Activated CD4-positive, alpha-beta T cell treated with anti-CD3 and anti-CD28 coated beads, Interleukin-2, amount 50 U/mL, for 4 hours (primary cell): ENCODE results near the gene SERPING1.

Source experiments
- DNase-seq, 2 experiments: peaks; one replicate each; pipeline ENCODE4 v3.0.0-alpha.2; 2020

The SERPING1 gene

GRCh38 chr11:57597916-57598830 lies 688 bp downstream of the SERPING1 start:
- no peak for DNase-seq

- DNase-seq, result no peak
Measured at GRCh38 chr11:57598831-57599155, 1.3 kb downstream of the SERPING1 start.

- no peak for DNase-seq
Measured at GRCh38 chr11:57599381-57599780, 1.9 kb downstream of the SERPING1 start.

GRCh38 chr11:57601297-57601696 lies 3.8 kb downstream of the SERPING1 start:
- no peak for DNase-seq

DNA sequence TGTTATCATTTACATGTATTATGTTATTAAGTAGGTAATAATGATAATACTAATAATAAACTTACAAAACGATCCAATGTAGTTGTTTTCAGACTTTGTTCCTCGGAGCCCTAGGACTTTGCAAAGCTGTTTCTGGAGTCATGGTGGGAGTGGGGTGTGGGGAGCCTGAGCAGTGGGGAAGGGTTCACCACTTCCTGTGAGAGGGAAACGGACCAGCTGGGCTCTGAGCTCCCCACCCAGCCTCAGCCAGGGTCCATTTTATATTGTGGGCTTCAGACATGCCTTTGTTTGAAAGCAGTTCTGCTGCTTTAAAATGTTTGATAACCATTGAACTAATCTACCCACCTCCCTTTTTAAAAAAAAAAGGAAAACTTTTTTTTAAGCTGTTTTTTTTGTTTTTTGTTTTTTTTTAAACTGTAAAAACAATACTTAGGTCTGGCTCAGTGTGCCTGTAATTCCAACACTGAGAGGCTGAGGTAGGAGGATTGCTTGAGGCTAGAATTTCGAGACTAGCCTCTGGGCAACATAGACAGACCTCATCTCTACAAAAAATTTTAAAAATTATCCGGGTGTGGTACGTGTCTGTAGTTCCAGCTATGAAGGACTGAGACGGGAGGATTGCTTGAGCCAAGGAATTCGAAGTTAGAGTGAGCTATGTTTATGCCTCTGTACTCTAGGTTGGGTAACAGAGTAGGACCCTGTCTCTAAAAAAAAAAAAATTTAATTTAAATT lies 7.0 kb downstream of the SERPING1 start:
- DNase-seq, result no peak

DNA sequence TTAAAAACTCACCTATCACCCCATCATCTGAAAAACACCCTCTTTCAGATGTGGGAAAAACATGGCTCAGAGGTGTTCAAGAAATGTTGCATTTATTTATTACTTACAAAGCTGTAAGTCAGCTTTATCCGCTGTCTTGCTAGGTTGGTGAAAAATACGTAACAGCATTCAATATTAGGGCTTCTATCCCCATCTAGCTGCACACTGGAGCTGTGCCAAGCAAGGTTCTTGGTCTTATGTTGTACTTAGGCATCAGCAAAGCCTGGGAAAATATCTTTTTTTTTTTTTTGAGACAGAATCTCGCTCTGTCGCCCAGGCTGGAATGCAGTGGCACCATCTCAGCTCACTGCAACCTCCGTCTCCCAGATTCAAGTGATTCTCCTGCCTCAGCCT lies 7.5 kb downstream of the SERPING1 start:
- DNase-seq, result no peak

- DNase-seq, result no peak
Measured at GRCh38 chr11:57610170-57610569, 12.7 kb downstream of the SERPING1 start.

DNA sequence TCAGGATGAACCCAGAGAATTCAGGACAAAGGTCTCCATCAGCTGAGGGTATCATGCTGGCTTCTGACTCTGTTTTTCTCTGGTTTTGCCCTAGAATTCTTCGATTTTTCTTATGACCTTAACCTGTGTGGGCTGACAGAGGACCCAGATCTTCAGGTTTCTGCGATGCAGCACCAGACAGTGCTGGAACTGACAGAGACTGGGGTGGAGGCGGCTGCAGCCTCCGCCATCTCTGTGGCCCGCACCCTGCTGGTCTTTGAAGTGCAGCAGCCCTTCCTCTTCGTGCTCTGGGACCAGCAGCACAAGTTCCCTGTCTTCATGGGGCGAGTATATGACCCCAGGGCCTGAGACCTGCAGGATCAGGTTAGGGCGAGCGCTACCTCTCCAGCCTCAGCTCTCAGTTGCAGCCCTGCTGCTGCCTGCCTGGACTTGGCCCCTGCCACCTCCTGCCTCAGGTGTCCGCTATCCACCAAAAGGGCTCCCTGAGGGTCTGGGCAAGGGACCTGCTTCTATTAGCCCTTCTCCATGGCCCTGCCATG lies 16.8 kb downstream of the SERPING1 start:
- no peak for DNase-seq

DNA sequence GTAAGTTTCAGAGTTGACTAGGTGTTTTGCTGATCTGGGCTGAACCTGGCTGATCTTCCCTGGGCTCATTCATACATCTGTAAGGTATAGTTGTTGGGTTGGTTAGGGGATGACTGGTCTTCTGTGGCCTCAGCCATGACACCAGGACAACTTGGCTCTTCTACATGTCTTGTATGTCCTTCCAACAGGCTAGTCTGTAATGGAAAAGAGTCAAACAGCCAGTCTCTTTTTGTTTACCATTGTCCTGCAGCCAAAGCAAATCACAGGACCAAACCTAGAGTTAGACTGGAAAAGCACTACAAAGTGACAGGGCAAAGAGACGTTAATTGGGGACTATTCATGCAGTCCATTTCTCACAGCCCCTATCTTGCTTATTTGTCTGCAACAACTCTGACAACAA lies 17.8 kb downstream of the SERPING1 start:
- DNase-seq, result no peak

DNA sequence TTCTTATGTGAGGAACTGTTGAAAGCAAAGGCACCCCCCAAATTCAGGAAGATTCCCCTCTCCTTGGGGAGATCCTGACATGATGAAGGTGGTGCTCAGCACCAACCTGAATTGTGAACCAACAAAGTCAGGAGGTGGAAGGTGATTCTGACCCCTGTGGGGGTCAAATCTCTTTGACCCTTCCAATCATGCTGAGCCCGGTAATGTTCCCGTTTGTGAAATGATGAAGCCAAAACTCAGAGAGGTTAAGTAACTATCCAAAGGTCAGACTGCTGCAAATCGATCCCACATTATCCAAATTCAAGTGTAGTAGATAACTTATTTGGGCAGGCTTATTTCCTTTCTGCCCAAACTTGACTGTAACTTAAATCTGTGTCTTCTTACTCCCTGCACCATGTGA lies 19.1 kb downstream of the SERPING1 start:
- DNase-seq, result no peak

GRCh38 chr11:57618438-57618837 lies 21.0 kb downstream of the SERPING1 start:
- DNase-seq, result no peak

GRCh38 chr11:57619331-57619730 lies 21.8 kb downstream of the SERPING1 start:
- no peak for DNase-seq

GRCh38 chr11:57620467-57620866 lies 23.0 kb downstream of the SERPING1 start:
- no peak for DNase-seq

- no peak for DNase-seq
Measured at GRCh38 chr11:57622263-57622662, 24.8 kb downstream of the SERPING1 start.

GRCh38 chr11:57624864-57625263 lies 27.4 kb downstream of the SERPING1 start:
- DNase-seq, result no peak

GRCh38 chr11:57626895-57627294 lies 29.4 kb downstream of the SERPING1 start:
- DNase-seq, result no peak

DNA sequence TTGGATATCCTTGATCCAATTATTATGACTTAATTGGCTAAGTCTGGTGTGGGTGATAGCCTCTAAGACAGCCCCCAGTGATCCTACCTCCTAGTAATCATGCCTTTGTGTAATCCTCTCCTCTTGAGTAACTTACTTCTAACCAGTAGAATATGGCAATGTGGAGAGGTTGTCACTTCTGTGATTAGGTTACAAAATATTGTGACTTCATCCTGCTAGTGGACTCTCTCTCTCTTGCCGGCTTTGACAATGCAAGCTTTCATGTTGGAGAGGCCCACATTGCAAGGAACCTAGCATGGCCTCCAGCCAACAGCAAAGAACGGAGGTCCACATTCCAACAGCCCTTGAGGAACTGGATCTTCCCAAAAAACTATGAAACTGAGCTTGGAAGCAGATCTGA lies 32.7 kb downstream of the SERPING1 start:
- no peak for DNase-seq

DNA sequence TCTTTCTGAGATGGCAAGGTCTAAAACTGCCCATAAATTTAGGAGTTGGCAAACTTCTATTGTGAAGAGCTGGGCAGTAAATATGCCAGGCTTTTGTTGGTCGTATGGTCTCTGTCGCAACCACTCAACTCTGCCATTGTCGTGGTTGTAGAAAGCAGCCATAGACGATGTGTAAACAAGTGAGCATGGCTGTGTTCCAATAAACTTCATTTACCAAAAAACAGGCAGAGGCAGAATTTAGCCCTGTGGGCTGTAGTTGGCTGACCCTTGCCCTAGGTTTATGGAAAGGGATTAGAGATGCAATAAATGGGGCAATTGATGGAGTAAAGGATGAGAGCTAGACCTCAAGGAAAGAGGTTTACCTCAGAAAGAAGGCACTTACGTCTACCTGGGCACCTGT lies 34.6 kb downstream of the SERPING1 start:
- no peak for DNase-seq

- no peak for DNase-seq
Measured at GRCh38 chr11:57633394-57634070, 36.0 kb downstream of the SERPING1 start.

DNA sequence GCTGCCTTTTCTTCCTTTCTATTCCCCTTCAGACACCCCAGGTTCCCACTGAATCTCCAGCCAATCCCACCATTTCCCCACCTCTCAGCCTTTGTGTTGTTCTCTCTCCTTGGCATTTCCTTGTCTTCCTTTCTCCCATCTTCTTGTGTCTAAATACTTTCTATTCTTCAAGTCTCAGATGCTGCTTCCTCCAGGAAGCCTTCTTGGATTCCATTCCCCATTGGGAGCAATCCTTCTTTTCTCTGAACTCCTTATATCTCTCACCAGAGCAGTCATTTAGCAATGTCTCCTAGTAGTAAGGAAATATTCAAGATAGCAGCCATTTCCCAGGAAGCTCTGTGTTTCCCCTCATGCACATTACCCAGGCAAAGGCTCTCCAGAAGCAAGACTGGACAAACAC lies 36.8 kb downstream of the SERPING1 start:
- no peak for DNase-seq

GRCh38 chr11:57635246-57635645 lies 37.8 kb downstream of the SERPING1 start:
- no peak for DNase-seq

DNA sequence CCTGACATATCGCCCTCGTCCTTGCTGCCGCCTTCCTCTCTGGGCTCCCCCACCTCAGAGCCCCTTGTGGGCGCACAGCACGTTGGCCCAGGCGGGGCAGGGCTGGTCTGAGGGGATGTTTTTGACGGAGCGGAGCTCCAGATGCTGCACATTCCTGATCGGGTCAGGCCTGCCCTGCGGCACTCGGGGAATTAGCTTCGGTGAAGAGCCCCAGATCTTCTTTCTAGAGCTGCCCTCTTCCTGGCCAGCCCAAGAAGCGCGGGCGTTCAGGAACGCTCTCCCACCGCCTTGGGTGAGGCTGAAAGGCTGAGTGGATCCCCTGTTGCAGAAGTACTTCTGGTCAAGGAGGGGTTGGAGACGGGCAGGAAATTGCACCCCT lies 40.1 kb downstream of the SERPING1 start:
- no peak for DNase-seq

DNA sequence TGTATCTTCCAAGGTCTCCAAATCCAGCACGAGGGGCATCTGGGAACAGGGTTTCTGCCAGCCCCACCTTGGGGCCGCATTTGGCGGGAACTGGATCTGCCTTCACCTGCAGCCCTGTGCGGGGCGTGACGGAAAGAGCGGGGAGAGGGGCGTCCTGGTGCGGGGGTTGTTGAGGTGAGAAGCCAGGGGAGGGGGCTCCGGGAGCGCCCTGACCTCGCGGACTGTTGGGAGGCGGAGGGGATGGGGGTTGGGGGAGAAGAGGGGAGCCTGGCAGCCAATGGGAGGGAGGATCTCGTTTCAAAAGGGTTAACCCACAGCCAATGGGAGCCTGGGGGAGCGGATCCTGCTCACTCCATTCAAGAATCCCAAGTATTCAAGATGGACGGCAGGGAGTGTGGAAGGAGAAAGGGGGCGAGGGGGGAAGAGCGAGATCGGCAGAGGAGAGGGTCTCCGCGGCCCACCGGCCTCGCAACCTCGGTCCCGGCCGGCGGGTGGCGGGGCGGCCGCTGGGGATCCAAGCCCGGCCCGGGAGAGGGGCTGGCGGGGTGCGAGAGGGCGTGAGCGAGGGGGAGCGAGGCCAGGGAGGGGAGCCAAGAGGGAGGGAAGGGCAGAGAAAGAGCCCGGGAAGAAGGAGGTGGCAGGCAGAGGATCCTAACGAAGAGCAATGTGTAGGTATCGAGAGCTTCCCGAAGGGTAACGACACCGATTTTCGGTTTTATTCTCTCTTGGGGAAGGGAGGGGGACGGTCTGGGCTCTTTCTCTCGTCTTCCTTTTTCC lies 40.7 kb downstream of the SERPING1 start:
- DNase-seq, result no peak
